ENCODE data around the gene PYGO2.
A peak's percentile ranks its signal among the peaks of the same experiment; 100 is the strongest.

PYGO2 gene

DNA sequence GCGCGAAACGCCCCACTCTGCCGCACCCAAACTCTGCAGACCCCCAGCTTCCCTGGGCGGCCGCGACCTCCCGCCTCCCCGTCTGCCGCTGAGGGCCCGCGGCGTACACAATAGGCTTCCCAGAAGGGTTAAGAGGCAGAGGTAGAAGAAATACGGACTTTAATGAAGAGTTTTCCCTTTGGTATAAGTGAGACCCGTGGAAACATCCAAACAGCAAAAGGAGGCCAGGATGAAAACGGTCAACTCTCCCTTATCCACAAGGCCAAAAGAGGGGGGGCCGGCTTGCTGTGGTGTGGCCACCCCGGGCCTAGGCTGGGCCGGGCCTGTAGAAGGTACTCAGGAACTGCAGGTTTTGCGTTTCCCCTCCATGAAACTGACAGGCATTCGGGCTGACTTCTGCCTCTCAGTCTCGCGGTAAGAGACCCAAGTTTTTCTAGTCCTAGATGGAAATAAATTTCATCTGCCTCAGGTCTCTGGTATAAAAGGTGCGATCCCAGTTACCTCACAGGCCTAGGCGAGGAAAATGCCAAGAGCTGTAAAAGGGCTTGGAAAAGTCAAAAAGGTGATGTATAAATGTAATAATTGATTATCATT lies 671 bp upstream of the PYGO2 start:
- no peak for DNase-seq (ENCODE audit: low read depth in 2 of 2)

DNA sequence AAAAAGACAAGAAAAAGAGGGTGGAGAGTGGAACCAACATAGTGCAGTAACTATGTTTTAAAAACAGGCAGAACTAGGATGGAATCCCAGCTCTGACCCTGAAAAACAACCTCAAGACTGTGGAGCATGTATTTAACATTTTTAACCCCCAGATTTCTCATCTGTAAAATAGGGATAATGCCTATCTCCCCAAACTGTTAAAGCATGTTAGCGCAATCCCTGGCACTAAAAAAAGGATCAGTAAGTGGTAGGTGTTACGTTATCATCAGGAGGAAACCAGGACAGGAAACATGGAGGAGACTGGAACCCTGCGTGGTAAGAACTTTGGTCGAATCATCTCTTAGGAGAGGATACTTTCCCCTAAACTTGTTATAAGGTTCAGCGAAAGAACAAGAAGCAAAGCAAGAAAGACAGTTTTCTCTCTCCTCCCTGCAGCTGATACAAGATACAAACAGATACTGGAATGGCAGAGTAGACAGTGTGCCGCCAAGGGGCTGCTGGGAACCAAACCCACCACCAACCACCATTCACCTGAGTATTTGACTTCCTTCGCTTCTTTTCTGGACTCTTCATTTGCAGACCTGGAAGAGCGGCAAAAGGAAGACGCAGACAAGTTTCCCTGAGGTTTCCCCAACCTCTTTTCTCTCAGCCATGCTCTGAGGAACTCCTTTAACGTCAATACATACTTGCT lies 991 bp downstream of the PYGO2 start:
- no peak for DNase-seq (ENCODE audit: low read depth in 2 of 2)

DNA sequence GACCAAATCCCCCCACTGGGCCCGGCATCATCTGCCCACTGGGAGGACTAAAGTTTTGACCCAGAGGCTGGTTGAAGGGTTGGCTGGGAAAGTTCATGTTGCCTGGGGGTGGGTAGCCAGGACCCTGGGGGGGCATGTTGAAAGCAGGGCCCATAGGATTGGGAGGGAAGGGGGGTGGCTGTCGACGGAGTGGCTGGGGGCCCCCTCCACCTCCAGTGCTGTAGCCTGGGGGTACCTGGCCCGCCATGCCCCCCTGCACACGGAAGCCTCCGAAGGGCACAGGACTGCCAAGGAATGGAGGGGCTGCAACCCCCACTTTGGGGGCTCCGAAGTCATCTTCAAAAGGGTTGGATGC lies 2.2 kb downstream of the PYGO2 start:
- DNase-seq (ENCODE audit: low read depth in 2 of 2) = no peak

DNA sequence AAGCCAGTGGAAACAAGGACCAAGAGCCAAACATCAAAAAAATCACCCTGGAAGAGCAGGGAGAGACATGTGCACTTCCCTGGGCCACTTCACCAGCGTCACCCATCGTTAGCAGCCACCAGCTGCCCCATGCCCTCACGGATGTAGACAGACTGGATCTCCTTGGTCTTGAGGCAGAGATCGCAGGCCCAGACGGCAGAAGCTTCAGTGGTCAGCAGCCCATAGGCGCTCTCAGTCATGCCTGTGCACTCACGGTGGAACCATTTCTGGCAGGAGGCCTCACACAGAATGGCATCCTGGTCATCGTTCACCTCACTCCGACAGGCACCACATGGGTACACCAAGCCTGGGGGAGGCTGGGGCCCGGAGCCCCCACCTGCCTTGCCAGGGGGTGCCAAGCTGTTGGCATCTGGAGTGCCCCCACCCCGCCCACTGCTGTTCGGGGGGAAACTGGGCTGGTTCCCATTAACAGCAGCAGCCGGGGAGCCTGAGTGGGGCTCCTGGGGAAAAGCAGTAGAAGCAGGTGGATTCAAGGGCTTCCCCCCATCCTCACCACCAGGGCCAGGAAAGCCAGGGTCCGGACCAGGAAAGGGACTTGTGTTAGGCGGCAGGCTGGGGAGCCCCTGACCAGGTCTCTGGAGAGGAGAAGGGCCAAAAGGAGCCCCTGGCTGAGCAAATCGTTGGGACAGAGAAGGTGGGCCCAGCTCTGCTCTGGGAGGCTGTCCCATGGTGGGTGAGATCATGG lies 2.7 kb downstream of the PYGO2 start:
- DNase-seq (ENCODE audit: low read depth in 2 of 2) = no peak

GRCh38 chr1:154958036-154958435 lies 3.5 kb downstream of the PYGO2 start:
- no peak for DNase-seq (ENCODE audit: low read depth in 2 of 2)

- no peak for DNase-seq (ENCODE audit: low read depth in 2 of 2)
Observed at GRCh38 chr1:154957091-154957657, 4.4 kb downstream of the PYGO2 start.

- DNase-seq (ENCODE audit: low read depth in 2 of 2) = no peak
Observed at GRCh38 chr1:154956544-154956941, 5.0 kb downstream of the PYGO2 start.

- peak; percentile 50 to 64 for DNase-seq (ENCODE audit: low read depth in 2 of 2)
Observed at GRCh38 chr1:154955718-154956543, 5.7 kb downstream of the PYGO2 start, which contains the start of gene PBXIP1. Gene PBXIP1, minus strand, starts transcription at chr1:154956099. Its CDS starts 2,378 bp downstream, at chr1:154953721.

GRCh38 chr1:154955039-154955717 lies 6.4 kb downstream of the PYGO2 start:
- DNase-seq (ENCODE audit: low read depth in 2 of 2) = peak; percentile 57 to 72

GRCh38 chr1:154954541-154954940 lies 7.0 kb downstream of the PYGO2 start:
- DNase-seq (ENCODE audit: low read depth in 2 of 2) = no peak

- no peak for DNase-seq (ENCODE audit: low read depth in 2 of 2)
Observed at GRCh38 chr1:154953611-154954038, 8.0 kb downstream of the PYGO2 start.

DNA sequence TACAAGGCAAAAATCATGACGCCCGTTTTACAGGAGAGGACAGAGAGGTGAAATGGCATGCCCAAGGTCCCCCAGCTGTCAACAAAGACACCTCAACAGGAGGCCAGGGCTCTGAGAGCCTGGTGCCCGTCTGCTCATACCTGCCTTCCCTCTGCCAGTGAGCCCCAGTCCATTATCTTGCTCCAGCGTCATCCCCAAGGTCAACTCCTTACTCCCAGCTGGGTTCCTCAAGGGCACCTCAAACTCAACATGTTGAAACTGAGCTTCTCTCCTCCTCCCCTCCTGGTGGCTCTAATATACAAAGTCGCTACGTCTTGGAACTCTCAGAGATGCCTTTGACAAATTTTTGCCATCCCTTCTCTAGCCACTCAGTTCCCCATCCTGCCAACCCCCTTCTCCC lies 8.9 kb downstream of the PYGO2 start:
- no peak for DNase-seq (ENCODE audit: low read depth in 2 of 2)

GRCh38 chr1:154951901-154952657 lies 9.5 kb downstream of the PYGO2 start:
- DNase-seq (ENCODE audit: low read depth in 2 of 2) = no peak

DNA sequence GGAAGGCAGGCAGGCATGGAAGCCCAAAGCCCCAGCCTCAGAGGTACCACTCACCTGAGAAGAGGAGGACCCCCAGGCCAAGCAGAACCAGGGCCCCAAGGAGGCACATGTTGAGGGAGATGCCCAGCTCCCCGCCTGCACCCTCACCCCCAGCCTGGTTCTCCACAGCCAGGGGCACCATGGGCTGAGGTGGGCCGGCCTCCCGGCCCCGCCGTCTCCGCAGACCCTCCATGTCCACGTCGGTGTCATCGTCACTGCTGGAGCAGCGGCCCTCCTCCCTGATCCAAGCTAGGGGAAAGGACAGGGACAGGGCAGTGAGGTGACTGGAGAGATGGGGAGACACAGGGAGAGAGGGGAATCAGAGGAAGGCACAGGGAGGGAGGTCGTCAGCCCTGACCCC lies 13.5 kb downstream of the PYGO2 start:
- DNase-seq (ENCODE audit: low read depth in 2 of 2) = no peak

- no peak for DNase-seq (ENCODE audit: low read depth in 2 of 2)
Observed at GRCh38 chr1:154945962-154946850, 15.4 kb downstream of the PYGO2 start.

- DNase-seq (ENCODE audit: low read depth in 2 of 2) = no peak
Observed at GRCh38 chr1:154945160-154945961, 16.2 kb downstream of the PYGO2 start.

- no peak for DNase-seq (ENCODE audit: low read depth in 2 of 2)
Observed at GRCh38 chr1:154944401-154945159, 17.0 kb downstream of the PYGO2 start.

Measured in activated CD8-positive, alpha-beta memory T cell treated with anti-CD3 and anti-CD28 coated beads for 4 hours (primary cell).